ENCODE measurements around the gene ALS2. TPM values are rescaled to one million over a fixed set of nuclear protein-coding genes. Genes with fewer than 3 reads are reported as not detected.

Gene ALS2
- total RNA-seq, 1 experiment from 2014 or later, result 38.3 TPM

DNA sequence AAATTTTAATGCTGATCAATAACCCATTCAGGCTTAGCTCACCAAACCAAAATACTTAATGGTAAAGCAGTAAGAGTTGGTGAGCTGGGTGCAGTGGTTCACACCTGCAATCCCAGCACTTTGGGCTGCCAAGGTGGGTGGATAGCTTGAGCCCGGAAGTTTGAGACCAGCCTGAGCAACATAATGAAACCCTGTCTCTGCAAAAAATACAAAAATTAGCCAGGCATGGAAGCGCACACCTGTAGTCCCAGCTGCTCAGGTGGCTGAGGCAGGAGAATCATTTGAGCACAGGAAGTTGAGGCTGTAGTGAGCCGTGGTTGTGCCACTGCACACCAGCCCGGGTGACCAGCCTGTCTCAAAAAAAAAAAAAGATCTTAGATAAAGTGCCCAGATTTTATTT lies 46.6 kb downstream of the ALS2 start:
- POLR2A ChIA-PET, result no interaction called here
- Mint-ChIP-seq H3K4me3 (ENCODE audit: unreplicated experiment) (no peak overlapping the region), H3K27ac (ENCODE audit: unreplicated experiment) (no peak overlapping the region), H3K4me1 (ENCODE audit: low read depth, unreplicated experiment) (no peaks in the 10 kb centered on the region), H3K9me3 (ENCODE audit: unreplicated experiment) (no peaks in the 10 kb centered on the region), H3K27me3 (ENCODE audit: insufficient read depth, unreplicated experiment) (no peaks in the 10 kb centered on the region), H3K36me3 (ENCODE audit: insufficient read depth, unreplicated experiment) (peaks cover 17% of the 10 kb centered on the region)
- TF ChIP-seq, protein P1, sequence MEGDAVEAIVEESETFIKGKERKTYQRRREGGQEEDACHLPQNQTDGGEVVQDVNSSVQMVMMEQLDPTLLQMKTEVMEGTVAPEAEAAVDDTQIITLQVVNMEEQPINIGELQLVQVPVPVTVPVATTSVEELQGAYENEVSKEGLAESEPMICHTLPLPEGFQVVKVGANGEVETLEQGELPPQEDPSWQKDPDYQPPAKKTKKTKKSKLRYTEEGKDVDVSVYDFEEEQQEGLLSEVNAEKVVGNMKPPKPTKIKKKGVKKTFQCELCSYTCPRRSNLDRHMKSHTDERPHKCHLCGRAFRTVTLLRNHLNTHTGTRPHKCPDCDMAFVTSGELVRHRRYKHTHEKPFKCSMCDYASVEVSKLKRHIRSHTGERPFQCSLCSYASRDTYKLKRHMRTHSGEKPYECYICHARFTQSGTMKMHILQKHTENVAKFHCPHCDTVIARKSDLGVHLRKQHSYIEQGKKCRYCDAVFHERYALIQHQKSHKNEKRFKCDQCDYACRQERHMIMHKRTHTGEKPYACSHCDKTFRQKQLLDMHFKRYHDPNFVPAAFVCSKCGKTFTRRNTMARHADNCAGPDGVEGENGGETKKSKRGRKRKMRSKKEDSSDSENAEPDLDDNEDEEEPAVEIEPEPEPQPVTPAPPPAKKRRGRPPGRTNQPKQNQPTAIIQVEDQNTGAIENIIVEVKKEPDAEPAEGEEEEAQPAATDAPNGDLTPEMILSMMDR (IDR thresholded peaks at IDR 0.05; ENCODE audit: insufficient read depth in 1 of 2, low read depth in 1 of 2, low read length in 1 of 2, severe bottlenecking in 1 of 2, unreplicated experiment in 1 of 2), result no peak
- CTCF ChIA-PET, result no interaction called here
- BruUV-seq (replicated peaks), result no TSS peak
- Histone ChIP-seq H3K27me3 (replicated peaks; ENCODE audit: control insufficient read depth, insufficient read depth, low read length) (no peaks in the 10 kb centered on the region), H3K4me3 (ENCODE audit: low read depth, low read length) (no peak overlapping the region), H3K9me3 (no peaks in the 10 kb centered on the region), H3K36me3 (ENCODE audit: control insufficient read depth, insufficient read depth, low read length) (no peaks in the 10 kb centered on the region; the same call in 1 of the 2 replicates), H3K4me1 (no peaks in the 10 kb centered on the region)
- intact Hi-C loops (cut with micrococcal nuclease; ENCODE audit: unreplicated experiment), result no loop called here
- DNase-seq, result no peak

DNA sequence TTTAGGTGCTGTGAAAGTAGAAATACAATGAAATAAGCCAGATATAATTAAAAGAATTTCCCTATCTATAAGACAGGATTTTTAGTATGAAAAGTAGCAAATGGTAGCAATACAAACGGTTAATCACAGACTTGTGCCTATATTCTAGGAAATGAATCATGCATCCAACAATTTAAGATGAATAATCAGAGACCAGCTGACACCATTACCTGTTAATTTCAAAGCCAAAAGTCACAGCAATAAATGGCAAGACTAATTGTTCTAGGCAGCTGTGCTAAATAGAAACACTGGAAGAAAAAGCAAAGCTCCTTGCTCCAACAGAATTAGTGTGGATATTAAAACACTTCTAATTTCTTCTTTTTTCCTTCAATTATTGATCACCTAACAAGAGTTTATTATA lies 47.2 kb downstream of the ALS2 start:
- Mint-ChIP-seq H3K4me1 (ENCODE audit: low read depth, unreplicated experiment) (no peaks in the 10 kb centered on the region), H3K9me3 (ENCODE audit: unreplicated experiment) (no peaks in the 10 kb centered on the region), H3K27ac (ENCODE audit: unreplicated experiment) (no peak overlapping the region), H3K36me3 (ENCODE audit: insufficient read depth, unreplicated experiment) (peaks cover 18% of the 10 kb centered on the region), H3K27me3 (ENCODE audit: insufficient read depth, unreplicated experiment) (no peaks in the 10 kb centered on the region), H3K4me3 (ENCODE audit: unreplicated experiment) (no peak overlapping the region)
- H3K9me3 ChIP-seq, result no peaks in the 10 kb centered on the region
- H3K4me1 ChIP-seq, result no peaks in the 10 kb centered on the region
- no peak overlapping the region for H3K4me3 ChIP-seq (ENCODE audit: low read depth, low read length)
- TF ChIP-seq, protein P1 (IDR thresholded peaks at IDR 0.05; ENCODE audit: insufficient read depth in 1 of 2, low read depth in 1 of 2, low read length in 1 of 2, severe bottlenecking in 1 of 2, unreplicated experiment in 1 of 2), result no peak
- no TSS peak for BruUV-seq (replicated peaks)
- ChIA-PET POLR2A (no interaction called here), CTCF (interaction anchor here (0.5 kb wide), 1 partner anchor 502 kb away, joined by 3 read pairs; no protein-coding TSS in a partner anchor)
- DNase-seq, result no peak
- intact Hi-C loops (cut with micrococcal nuclease; ENCODE audit: unreplicated experiment), result no loop called here
- H3K36me3 ChIP-seq (ENCODE audit: control insufficient read depth, insufficient read depth, low read length), result peaks cover 2% of the 10 kb centered on the region; the same call in 1 of the 2 replicates
- no peaks in the 10 kb centered on the region for H3K27me3 ChIP-seq (replicated peaks; ENCODE audit: control insufficient read depth, insufficient read depth, low read length)

DNA sequence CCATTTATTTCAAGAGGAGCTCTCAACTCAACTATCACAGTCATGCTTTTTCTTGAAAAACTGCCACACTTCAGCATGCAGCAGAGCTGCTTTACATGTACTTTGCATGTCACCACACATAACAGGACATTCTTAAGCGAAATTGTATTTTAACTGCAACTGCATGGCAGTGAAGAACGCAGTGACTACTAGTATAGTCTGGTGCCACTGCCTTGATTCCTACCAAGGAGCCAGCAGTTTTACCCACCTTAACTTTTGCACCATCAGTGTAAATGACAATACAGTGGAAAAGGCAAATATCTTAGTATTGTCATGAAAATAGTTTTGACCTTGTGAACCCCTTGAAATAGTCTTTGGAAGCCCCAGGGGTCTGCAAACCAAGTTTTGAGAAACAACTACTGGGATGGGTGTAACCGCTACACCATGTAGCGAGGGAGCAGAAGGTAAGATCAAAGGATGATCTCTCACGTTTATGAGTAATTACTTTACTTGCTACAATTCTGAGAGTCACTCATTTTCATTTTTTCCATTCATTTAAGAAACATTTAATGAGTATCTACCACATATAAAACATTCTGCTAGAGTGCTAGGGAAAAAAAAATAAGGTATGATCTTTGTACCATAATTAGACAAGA lies 50.0 kb downstream of the ALS2 start:
- DNase-seq, result no peak
- Histone ChIP-seq H3K36me3 (ENCODE audit: control insufficient read depth, insufficient read depth, low read length) (0 out of 2 replicates have a peak, but pooled peaks cover 2% of the 10 kb centered on the region), H3K9me3 (no peaks in the 10 kb centered on the region), H3K4me1 (no peaks in the 10 kb centered on the region), H3K27me3 (replicated peaks; ENCODE audit: control insufficient read depth, insufficient read depth, low read length) (no peaks in the 10 kb centered on the region), H3K4me3 (ENCODE audit: low read depth, low read length) (no peak overlapping the region)
- Mint-ChIP-seq H3K4me3 (ENCODE audit: unreplicated experiment) (no peak overlapping the region), H3K4me1 (ENCODE audit: low read depth, unreplicated experiment) (no peaks in the 10 kb centered on the region), H3K9me3 (ENCODE audit: unreplicated experiment) (no peaks in the 10 kb centered on the region), H3K27me3 (ENCODE audit: insufficient read depth, unreplicated experiment) (no peaks in the 10 kb centered on the region), H3K36me3 (ENCODE audit: insufficient read depth, unreplicated experiment) (peaks cover 32% of the 10 kb centered on the region), H3K27ac (ENCODE audit: unreplicated experiment) (no peak overlapping the region)
- intact Hi-C loops (cut with micrococcal nuclease; ENCODE audit: unreplicated experiment), result no loop called here
- ChIA-PET POLR2A (no interaction called here), CTCF (no interaction called here)
- TF ChIP-seq, protein P1 (IDR thresholded peaks at IDR 0.05; ENCODE audit: insufficient read depth in 1 of 2, low read depth in 1 of 2, low read length in 1 of 2, severe bottlenecking in 1 of 2, unreplicated experiment in 1 of 2), result no peak
- no TSS peak for BruUV-seq (replicated peaks)
